ENCODE results near the gene UFC1.
A peak's percentile ranks its signal among the peaks of the same experiment; 100 is the strongest.
"Not testable (repeated sequence)": the region's sequence is repeated elsewhere in the genome, so short reads cannot be mapped to it uniquely, and the experiment has no call there.

The UFC1 gene

DNA sequence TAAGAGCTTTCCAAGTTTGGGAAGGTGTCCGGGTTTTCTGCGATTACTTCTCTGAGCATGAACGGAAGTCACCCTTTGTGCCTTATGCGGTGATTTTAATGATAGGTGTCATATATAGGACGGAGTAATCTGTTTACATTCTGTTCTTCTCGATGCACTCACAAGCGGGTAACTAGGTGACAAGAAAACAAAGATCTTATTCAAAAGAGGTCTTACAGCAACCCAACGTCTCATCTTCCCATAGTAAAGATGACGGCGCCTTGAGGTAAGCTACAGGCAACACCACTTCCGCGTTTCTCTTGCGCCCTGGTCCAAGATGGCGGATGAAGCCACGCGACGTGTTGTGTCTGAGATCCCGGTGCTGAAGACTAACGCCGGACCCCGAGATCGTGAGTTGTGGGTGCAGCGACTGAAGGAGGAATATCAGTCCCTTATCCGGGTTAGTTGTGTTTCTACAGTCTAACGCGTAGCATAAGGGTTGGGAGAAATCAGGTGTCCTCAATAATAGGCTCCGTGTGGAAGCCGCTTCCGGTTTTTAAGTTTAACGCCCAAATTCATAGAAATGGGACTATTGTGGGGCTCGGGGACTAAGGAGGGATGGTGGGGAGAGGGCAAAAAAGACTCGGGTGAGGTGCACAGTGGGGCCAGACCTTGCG, at the start of gene UFC1:
Gene UFC1 (plus strand): TSS at position 297 of the 656 bp plus-strand sequence. CDS start 20 bp downstream, at position 317.
- peak; percentile 63 to 76 for DNase-seq (ENCODE audit: low read depth in 1 of 2, low spot score in 1 of 2)

DNA sequence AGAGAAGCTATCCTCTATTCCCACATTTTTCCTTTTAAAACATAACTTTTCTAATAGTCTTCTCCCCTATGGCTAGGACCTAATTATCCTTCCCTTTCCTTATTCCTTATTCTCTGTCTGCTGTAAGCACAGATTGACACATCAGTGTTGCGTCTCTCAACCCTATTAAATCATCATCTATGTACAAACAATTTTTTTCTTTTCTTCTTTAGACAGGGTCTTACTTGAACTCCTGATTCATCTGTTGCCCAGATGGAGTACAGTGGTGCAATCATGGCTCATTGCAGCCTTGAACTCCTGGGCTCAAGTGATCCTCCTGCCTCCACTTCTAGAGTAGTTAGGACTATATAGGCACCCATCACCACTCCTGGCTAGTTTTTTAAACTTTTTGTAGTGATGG, 47.3 kb upstream of the UFC1 start:
- DNase-seq (ENCODE audit: low read depth in 1 of 2, low spot score in 1 of 2), result no peak

DNA sequence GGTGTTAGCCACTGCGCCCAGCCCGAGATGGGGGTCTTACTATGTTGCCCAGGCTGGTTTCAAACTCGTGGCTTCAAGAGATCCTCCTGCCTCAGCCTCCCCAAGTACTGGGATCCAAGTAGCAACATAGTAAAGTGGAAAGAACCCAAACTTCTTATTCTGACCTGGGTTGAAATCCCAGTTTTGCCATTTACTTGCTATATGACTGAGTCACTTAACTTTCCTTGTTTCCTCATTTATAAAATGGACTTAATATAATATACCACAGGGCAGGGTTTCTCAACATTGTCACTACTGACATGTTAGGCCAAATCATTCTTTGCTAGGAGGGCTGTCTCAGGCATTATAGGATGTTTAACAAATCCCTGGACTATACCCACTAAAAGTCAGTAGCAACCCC, 42.7 kb upstream of the UFC1 start:
- DNase-seq (ENCODE audit: low read depth in 1 of 2, low spot score in 1 of 2), result no peak

DNA sequence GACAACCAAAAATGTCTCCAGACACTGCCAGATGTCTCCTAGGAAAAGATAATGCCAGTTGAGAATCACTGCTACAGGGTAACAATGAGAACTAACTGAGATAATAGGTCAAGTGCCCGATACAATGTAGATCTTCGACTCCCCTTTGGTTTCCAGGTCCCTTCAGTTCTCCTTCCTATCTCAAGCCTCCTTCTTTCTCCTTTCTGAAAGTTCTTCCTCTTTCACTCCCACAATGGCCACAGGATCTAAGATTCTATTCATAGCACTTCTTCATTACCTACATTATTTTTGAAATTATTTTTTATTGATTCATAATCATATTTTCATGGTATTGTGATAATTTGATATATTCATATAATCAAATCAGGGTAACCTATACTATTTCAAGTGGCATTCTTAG, 42.3 kb upstream of the UFC1 start:
- no peak for DNase-seq (ENCODE audit: low read depth in 1 of 2, low spot score in 1 of 2)

DNA sequence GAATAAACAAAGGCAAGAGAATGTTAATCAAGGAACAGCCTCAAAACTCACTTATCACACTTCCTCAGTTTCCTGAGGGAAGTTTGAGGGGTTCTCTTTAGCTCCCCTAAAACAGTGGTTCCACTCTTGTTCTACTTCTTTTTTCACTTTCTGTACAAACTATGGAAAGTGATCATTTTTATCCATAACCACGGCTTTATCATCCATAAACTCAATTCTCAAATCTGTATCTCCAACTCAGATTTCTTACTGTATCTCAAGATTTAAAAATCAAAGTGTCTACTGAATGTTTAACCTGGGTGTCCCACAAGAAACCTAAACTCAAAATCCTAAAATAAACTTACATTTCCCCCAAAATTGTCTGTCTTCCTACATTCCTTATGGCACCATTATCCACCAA, 39.9 kb upstream of the UFC1 start:
- no peak for DNase-seq (ENCODE audit: low read depth in 1 of 2, low spot score in 1 of 2)

DNA sequence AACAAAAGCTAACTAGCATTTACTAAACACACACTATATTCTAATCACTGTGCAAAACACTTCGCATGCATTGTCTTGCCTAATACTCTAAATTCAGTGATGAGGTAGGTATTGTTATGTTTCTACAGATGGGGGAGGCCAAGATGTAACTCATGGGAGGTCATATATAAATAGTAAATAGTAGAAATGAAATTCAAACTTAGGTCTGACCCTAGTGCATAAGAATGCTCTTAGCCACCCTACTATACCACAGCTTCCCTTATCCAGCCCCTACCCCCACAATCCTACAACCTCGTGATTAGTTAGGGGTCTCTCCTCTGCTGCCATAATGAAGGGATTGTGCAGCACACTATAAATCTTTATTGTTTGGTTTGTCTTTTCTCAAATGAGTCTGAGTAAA, 39.2 kb upstream of the UFC1 start:
- no peak for DNase-seq (ENCODE audit: low read depth in 1 of 2, low spot score in 1 of 2)

DNA sequence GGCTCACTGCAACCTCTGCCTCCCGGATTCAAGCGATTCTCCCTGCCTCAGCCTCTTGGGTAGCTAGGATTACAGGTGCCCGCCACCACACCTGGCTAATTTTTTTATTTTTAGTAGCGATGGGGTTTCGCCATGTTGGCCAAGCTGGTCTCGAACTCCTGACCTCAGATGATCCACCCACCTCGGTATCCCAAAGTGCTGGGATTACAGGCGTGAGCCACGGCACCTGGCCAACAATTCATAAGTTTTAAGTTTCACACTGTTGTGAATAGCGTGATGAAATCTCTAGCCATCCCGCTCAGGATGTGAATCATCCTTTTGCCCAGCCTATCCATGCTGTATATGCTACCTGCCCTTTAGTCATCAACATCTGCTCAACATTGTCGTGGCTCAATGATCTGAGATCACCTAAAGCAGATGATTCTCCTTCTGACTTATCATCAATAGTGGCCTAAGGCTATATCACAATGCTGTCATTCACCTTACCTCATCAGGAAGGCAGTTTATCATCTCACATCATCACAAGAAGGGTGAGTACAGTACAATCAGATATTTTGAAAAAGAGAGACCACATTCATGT, 38.6 kb upstream of the UFC1 start:
- DNase-seq (ENCODE audit: low read depth in 1 of 2, low spot score in 1 of 2), result no peak

DNA sequence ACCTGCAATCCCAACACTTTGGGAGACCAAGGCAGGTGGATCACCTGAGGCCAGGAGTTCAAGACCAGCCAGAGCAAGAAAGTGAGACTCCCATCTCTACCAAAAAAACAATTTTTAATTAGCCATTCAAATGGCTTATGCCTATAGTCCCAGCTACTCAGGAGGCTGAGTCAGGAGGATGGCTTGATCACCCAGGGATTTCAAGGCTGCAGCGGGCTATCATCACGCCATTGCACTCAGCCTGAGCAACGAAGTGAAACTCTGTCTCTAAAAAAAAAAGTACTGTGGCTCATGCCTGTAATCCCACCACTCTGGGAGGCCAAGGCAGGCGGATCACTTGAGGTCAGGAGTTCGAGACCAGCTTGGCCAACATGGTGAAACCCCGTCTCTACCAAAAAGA, 37.8 kb upstream of the UFC1 start:
- DNase-seq (ENCODE audit: low read depth in 1 of 2, low spot score in 1 of 2), result not testable (repeated sequence)

DNA sequence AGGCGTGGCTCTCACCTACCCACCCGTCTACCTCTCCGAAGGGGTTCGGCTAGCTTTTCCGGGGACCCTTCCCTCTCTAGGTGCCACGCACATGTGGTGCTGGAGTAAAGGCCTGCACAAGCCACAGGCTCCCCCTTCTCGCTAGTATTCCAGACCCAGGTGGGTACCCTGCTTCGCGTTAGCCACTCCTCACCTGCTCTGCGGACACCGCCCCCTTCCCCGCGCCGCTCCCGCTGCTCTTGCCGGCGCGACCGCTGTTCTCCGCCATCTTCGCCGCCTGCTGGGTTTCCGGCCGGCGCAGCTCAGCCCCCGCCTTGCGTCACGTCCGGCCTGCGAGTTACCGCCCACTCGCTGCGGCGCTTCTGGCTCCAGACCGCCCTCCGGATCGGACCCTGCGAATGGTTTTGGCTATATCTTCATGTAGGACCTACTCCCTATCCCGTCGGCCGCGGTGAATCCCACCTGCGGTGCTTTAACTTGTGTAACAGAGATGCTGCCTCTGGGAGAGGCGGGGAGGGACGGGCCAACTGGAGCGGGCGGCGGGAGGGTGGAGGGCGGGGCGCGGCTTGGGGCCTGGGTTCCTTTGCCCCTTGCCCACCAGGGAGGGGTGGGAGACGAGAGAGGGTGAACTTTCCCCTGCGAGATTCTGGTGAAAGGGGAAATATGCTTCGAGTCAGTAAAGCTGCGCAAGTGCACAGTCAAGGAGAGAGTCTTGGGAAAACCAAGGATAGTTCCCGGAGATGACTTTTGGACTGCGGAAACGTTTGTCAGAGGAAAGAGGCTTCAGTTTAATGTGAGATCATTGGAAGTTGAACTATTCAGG, 35.8 kb upstream of the UFC1 start, which contains the start of the genes NIT1 and PFDN2:
Gene NIT1 (plus strand): TSS at position 347 of the 823 bp plus-strand sequence. CDS start 72 bp downstream, at position 419.
Gene PFDN2 (minus strand): TSS at position 279 of the 823 bp plus-strand sequence. CDS start 11 bp downstream, at position 268.
- peak; percentile 74 to 85 for DNase-seq (ENCODE audit: low read depth in 1 of 2, low spot score in 1 of 2)

DNA sequence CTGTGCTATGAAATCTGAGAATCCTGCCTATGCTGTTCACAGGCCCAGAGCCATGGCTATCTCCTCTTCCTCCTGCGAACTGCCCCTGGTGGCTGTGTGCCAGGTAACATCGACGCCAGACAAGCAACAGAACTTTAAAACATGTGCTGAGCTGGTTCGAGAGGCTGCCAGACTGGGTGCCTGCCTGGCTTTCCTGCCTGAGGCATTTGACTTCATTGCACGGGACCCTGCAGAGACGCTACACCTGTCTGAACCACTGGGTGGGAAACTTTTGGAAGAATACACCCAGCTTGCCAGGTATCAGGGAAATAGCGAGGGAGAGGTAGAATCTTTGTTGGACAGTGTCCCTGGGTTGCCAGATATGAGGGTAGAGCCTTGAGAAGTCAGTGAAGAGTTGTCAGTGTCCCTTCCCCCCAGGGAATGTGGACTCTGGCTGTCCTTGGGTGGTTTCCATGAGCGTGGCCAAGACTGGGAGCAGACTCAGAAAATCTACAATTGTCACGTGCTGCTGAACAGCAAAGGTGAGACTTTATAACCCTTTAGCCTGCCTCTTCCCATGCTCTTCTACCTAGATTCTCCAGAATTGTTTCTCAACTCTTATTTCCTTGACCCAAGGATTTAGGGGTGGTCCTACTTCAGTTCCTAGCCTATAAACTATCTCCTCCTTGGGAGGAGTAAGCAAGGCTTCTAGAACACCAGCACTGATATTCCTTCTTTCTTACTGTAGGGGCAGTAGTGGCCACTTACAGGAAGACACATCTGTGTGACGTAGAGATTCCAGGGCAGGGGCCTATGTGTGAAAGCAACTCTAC, 34.5 kb upstream of the UFC1 start:
- DNase-seq (ENCODE audit: low read depth in 1 of 2, low spot score in 1 of 2), result peak; percentile 49 to 71

DNA sequence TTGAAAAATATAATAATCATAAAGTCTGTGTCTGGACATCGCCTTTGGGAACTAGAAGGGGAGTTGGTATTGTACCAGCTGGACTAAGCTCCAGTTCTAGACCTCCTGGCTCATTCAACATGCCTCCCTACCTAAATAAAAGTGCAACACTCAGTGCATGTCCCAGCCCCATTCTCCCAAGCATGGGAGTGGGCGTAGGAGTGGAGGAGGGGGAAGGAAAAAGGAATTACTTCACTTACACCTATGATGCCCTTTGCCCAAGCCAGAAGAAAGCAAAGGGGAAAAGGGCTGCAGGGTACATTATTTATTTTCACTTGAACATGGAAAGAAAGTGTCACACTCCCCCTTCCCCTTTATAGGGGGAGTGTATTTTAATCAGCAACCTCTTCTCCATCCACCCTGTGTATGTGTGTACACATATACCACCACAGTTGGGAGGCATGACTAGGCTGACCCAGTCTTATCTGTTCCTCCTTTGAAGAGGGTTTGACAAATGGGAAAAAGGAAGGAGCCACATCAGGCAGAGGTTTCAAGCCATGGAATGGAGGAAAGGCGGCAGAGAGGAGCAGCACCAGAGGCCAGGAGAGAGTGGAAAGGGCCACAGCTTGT, 32.6 kb upstream of the UFC1 start:
- DNase-seq (ENCODE audit: low read depth in 1 of 2, low spot score in 1 of 2), result no peak

DNA sequence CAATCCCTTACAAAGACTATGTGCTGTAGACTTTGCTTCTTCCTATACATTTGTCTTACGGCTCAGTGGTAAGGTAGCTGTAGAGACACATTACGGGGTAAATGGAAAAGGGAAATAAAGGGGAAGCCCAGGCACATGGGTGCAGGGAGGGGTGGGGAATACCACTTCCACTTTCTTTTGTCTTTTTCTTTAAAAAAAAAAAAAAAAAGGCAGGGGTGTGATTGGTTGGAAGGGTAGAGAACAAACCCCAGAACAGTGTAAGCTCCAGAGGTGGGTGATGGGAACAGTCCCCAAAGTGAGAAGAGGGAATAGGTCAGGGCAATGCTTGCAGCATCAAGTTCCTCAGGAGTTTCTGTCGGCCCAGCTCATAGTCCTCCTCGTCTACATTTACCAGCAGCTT, 31.9 kb upstream of the UFC1 start:
- no peak for DNase-seq (ENCODE audit: low read depth in 1 of 2, low spot score in 1 of 2)

DNA sequence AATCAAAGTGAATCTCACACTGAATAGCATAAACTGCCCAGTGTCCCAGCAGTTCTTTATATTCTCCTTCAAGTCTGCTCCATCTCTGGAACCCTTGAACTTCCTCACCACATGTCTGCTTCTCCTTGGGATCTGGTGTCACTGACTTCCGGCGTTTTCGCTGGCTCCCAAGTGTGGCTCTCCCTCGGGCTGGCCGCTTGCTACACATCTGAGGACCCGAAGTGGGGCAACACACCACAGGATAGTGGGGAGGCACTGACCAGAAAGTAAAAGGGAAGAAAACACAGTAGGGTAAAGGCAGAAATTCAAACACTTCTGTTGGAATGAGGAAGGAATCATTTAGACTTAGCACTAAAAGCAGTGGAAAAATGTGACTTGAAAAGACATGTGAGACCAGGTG, 30.8 kb upstream of the UFC1 start:
- no peak for DNase-seq (ENCODE audit: low read depth in 1 of 2, low spot score in 1 of 2)

DNA sequence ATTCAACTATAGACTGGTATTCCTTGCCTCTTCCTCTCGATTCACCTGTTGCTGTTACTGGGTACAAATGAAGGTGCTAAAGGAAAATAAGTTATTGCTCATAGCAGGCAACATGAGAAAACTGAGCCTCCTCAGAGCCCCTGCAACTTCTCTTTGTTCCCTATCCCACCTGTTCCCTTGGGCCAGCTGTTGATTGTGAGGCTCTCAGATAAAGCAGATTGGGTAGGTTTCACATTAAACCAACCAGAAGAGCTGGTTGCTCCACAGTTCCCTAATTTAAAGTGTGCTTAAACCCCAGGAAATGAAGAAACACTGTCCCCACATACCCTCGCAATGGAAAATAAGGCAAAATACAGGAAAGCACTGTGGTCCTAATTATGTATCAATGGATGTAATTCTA, 26.1 kb upstream of the UFC1 start:
- DNase-seq (ENCODE audit: low read depth in 1 of 2, low spot score in 1 of 2), result no peak

DNA sequence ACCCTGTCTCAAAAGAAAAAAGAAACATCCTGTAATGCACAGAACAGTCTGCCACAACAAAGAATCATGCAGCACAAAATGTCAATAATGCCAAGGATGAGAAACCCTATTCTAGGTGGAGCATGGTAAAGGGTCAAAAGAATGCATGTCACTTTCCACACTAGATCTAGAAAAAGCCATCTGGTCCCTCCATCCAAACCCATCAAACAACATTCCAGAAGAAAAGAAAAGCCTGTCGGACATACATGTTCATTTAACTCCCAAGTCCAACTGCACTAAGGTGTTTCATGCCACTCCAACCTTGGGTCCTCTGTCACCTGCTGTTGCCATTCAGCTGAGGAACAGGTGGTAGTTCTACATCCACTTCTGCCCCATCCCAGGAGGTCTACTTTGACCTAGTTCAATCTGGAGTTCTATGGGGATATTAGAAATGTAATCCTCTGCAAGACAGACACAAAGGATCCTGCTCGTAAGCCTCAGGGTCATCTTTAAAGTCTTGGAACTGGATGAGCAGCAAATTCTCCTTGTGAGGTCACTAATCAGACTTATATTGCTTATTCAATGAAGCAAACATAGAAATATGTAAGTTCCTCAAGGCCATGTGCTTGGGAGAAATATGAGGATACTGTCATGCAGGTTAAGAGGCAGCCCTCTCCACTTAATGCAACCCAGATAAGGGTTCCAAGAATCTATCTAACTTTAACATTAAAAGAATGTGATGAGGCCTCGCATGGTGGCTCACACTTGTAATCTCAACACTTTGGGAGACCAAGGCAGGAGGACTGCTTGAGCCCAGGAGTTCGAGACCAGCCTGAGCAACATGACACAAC, 25.0 kb upstream of the UFC1 start:
- no peak for DNase-seq (ENCODE audit: low read depth in 1 of 2, low spot score in 1 of 2)

DNA sequence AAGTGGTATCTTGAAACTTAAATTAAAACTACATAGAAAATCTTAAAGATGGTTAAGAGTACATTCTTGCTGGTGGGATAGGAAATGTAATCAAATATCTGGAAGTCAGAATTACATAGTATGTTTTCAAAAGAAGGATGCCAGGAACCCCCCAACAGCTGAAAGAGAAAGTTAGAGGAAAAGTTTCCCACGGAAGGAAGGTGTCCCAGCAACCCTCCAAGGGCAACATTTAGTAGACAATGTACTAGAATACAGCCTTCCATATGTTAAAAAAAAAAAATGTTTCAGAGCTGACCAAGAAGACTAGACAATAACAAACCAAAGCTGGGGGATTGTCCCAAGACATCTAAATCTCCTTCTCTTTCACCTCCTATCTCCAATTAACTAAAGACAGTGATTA, 23.5 kb upstream of the UFC1 start:
- DNase-seq (ENCODE audit: low read depth in 1 of 2, low spot score in 1 of 2), result no peak

DNA sequence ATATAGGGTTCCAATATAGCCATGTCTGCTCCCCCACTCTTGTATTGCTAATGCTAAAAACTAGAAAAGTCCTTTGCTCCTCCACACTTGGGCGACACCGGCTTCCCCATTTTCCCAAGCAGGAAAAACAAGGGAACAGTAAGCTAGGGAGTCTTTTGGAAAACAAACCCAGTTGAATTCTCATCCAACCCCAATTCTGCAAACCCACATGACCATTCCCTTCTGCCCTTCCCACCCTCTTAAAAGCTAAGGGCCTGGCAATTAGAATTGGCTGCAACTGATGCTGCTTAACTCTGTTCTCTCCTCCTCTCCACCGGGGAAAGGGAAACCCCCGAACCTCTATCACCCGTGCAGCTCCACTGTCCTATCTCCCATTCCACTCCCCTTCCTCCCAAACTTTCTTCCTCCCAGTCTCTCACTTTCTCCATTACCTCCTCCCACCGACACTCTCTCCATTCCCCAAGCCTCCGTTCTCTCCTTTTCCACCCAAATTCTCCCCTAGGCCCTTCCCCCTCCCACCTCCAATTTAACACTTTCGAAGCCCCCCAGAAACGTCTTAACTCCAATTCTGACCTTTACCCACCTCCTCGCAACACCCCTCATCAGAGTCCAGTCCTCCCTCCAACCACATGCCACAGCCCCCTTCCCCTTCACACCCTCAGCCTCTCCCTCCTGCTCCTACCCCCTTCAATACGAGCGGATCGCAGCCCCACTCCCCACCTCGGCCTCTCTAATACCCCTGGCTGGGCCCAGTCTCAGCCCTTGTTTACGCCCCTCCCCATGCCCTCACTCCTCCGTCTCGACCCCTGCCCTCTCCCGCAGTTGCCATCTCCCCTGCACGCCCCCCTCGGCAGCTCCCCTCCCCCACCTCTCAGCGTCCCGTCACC, 22.0 kb upstream of the UFC1 start:
- no peak for DNase-seq (ENCODE audit: low read depth in 1 of 2, low spot score in 1 of 2)

DNA sequence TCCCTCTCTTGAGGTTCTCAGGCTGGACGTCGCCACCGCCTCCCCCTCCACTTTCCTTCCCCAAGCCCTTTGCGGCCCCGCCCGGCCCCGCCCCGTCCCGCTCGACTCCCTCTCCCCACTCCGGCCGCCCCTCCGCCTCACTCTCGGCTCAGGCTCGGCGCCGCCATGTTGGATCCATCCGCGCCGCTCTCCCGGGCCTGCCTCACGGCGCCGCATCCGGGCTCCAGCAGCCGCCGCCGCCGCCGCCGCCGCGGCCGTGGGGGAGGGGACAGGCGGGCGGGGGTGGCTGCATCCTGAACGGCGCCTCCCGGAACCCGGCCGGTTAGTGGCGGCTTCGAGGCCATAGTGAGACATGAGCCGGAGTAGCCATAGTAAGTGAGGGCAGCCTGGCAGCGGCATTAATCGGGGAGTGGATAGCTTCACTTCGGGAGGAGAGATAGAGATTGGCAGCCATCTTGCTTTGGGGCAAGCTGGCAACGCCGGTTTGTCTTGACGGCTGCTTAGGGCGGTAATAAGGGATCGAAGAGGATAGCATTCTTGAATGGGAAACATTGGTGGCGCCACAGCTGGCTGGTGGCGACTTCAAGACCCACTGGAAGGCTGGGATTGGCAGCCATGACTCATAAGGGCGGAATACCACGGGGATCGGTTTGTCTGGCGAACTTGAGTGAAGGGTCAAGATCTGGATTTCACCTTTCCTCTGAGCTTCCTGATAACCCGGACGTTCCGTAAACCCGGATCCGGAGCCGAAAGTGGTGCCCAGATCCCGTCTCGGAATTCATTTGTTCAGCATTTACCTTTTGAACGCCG, 21.2 kb upstream of the UFC1 start, which contains the start of gene DEDD:
Gene DEDD (minus strand): TSS at position 258 of the 810 bp plus-strand sequence. CDS start 8,205 bp downstream, outside the sequence.
- DNase-seq (ENCODE audit: low read depth in 1 of 2, low spot score in 1 of 2), result peak; percentile 79 to 88
